ENCODE measurements around the gene ATP5F1E.

The ATP5F1E gene

GRCh38 chr20:59051666-59052185 lies 19.6 kb upstream of the ATP5F1E start:
- CTCF ChIA-PET, result no interaction called here
- no peak for DNase-seq
- 92% methylated on average over 2 of the region's 6 CpGs for WGBS (ENCODE audit: insufficient coverage)

GRCh38 chr20:59050437-59050836 lies 18.3 kb upstream of the ATP5F1E start:
- H3K4me3 ChIP-seq (ENCODE audit: control insufficient read depth in 1 of 7, extremely low read depth in 1 of 7, insufficient read depth in 4 of 7, low read depth in 2 of 7, low read length in 6 of 7), result no peak overlapping the region
- H3K9me3 ChIP-seq (ENCODE audit: control extremely low read depth in 1 of 5, control insufficient read depth in 4 of 5, insufficient read depth in 2 of 5, low read depth in 1 of 5, low read length in 4 of 5), result no peaks in the 10 kb centered on the region
- H3K4me1 ChIP-seq (ENCODE audit: control extremely low read depth in 1 of 4, control insufficient read depth in 4 of 4, insufficient read depth in 4 of 4, low read length in 3 of 4), result no peaks in the 10 kb centered on the region
- no CpG with 5 or more reads among the region's 1 CpG for WGBS (ENCODE audit: insufficient coverage)
- no peak for DNase-seq
- CTCF ChIA-PET, result interaction anchor here (1.0 to 1.5 kb wide), 2 partner anchors 10 to 38 kb away, joined by 4 read pairs; no protein-coding TSS in a partner anchor
- no peak overlapping the region for H3K27ac ChIP-seq (ENCODE audit: insufficient read depth in 1 of 2, low read depth in 1 of 2, low read length in 2 of 2, poor library complexity in 1 of 2, severe bottlenecking in 2 of 2)
- peaks cover 0 to 10% (median 2%) of the 10 kb centered on the region in 5 experiments for H3K27me3 ChIP-seq (replicated peaks in 2 of 5; ENCODE audit: control insufficient read depth in 4 of 5, insufficient read depth in 5 of 5, low read length in 4 of 5)
- H3K36me3 ChIP-seq (ENCODE audit: control insufficient read depth in 4 of 4, insufficient read depth in 4 of 4, low read length in 3 of 4), result no peaks in the 10 kb centered on the region
- POLR2A ChIA-PET, result interaction anchor here (0.6 kb wide), 1 partner anchor 26 kb away, joined by 8 read pairs; no protein-coding TSS in a partner anchor

More at GRCh38 chr20:59051666-59052185, 19.6 kb upstream of the ATP5F1E start:
- Histone ChIP-seq H3K4me3 (ENCODE audit: control insufficient read depth in 1 of 7, extremely low read depth in 1 of 7, insufficient read depth in 4 of 7, low read depth in 2 of 7, low read length in 6 of 7) (no peak overlapping the region), H3K27ac (ENCODE audit: insufficient read depth in 1 of 2, low read depth in 1 of 2, low read length in 2 of 2, poor library complexity in 1 of 2, severe bottlenecking in 2 of 2) (no peak overlapping the region), H3K27me3 (replicated peaks in 2 of 5; ENCODE audit: control insufficient read depth in 4 of 5, insufficient read depth in 5 of 5, low read length in 4 of 5) (peaks cover 0 to 10% (median 0%) of the 10 kb centered on the region in 5 experiments), H3K4me1 (ENCODE audit: control extremely low read depth in 1 of 4, control insufficient read depth in 4 of 4, insufficient read depth in 4 of 4, low read length in 3 of 4) (no peaks in the 10 kb centered on the region), H3K36me3 (ENCODE audit: control insufficient read depth in 4 of 4, insufficient read depth in 4 of 4, low read length in 3 of 4) (no peaks in the 10 kb centered on the region), H3K9me3 (ENCODE audit: control extremely low read depth in 1 of 5, control insufficient read depth in 4 of 5, insufficient read depth in 2 of 5, low read depth in 1 of 5, low read length in 4 of 5) (no peaks in the 10 kb centered on the region)
- POLR2A ChIA-PET, result no interaction called here

GRCh38 chr20:59048681-59049030 lies 16.5 kb upstream of the ATP5F1E start:
- Histone ChIP-seq H3K4me1 (ENCODE audit: control extremely low read depth in 1 of 4, control insufficient read depth in 4 of 4, insufficient read depth in 4 of 4, low read length in 3 of 4) (no peaks in the 10 kb centered on the region), H3K27me3 (replicated peaks in 2 of 5; ENCODE audit: control insufficient read depth in 4 of 5, insufficient read depth in 5 of 5, low read length in 4 of 5) (peaks cover 0 to 10% (median 2%) of the 10 kb centered on the region in 5 experiments), H3K4me3 (ENCODE audit: control insufficient read depth in 1 of 7, extremely low read depth in 1 of 7, insufficient read depth in 4 of 7, low read depth in 2 of 7, low read length in 6 of 7) (no peak overlapping the region), H3K9me3 (ENCODE audit: control extremely low read depth in 1 of 5, control insufficient read depth in 4 of 5, insufficient read depth in 2 of 5, low read depth in 1 of 5, low read length in 4 of 5) (no peaks in the 10 kb centered on the region), H3K27ac (ENCODE audit: insufficient read depth in 1 of 2, low read depth in 1 of 2, low read length in 2 of 2, poor library complexity in 1 of 2, severe bottlenecking in 2 of 2) (no peak overlapping the region), H3K36me3 (ENCODE audit: control insufficient read depth in 4 of 4, insufficient read depth in 4 of 4, low read length in 3 of 4) (no peaks in the 10 kb centered on the region)
- ChIA-PET POLR2A (no interaction called here), CTCF (no interaction called here)
- WGBS (ENCODE audit: insufficient coverage), result 100% methylated on average over 1 of the region's 2 CpGs
- DNase-seq, result no peak

GRCh38 chr20:59047938-59048680 lies 16.0 kb upstream of the ATP5F1E start:
- no peaks in the 10 kb centered on the region for H3K9me3 ChIP-seq (ENCODE audit: control extremely low read depth in 1 of 5, control insufficient read depth in 4 of 5, insufficient read depth in 2 of 5, low read depth in 1 of 5, low read length in 4 of 5)
- 96% methylated on average over 4 of the region's 5 CpGs for WGBS (ENCODE audit: insufficient coverage)
- H3K36me3 ChIP-seq (ENCODE audit: control insufficient read depth in 4 of 4, insufficient read depth in 4 of 4, low read length in 3 of 4), result no peaks in the 10 kb centered on the region
- POLR2A ChIA-PET, result no interaction called here
- no peak overlapping the region for H3K4me3 ChIP-seq (ENCODE audit: control insufficient read depth in 1 of 7, extremely low read depth in 1 of 7, insufficient read depth in 4 of 7, low read depth in 2 of 7, low read length in 6 of 7)
- peaks cover 0 to 10% (median 2%) of the 10 kb centered on the region in 5 experiments for H3K27me3 ChIP-seq (replicated peaks in 2 of 5; ENCODE audit: control insufficient read depth in 4 of 5, insufficient read depth in 5 of 5, low read length in 4 of 5)
- CTCF ChIA-PET, result no interaction called here
- DNase-seq, result peak in 1 of 3 donors; percentile 9
- H3K4me1 ChIP-seq (ENCODE audit: control extremely low read depth in 1 of 4, control insufficient read depth in 4 of 4, insufficient read depth in 4 of 4, low read length in 3 of 4), result peaks cover 0 to 3% (median 2%) of the 10 kb centered on the region in 4 experiments
- H3K27ac ChIP-seq (ENCODE audit: insufficient read depth in 1 of 2, low read depth in 1 of 2, low read length in 2 of 2, poor library complexity in 1 of 2, severe bottlenecking in 2 of 2), result no peak overlapping the region

GRCh38 chr20:59046862-59047261 lies 14.7 kb upstream of the ATP5F1E start:
- CTCF ChIA-PET, result no interaction called here
- Histone ChIP-seq H3K27ac (ENCODE audit: insufficient read depth in 1 of 2, low read depth in 1 of 2, low read length in 2 of 2, poor library complexity in 1 of 2, severe bottlenecking in 2 of 2) (no peak overlapping the region), H3K4me3 (ENCODE audit: control insufficient read depth in 1 of 7, extremely low read depth in 1 of 7, insufficient read depth in 4 of 7, low read depth in 2 of 7, low read length in 6 of 7) (no peak overlapping the region), H3K36me3 (ENCODE audit: control insufficient read depth in 4 of 4, insufficient read depth in 4 of 4, low read length in 3 of 4) (no peaks in the 10 kb centered on the region), H3K27me3 (replicated peaks in 2 of 5; ENCODE audit: control insufficient read depth in 4 of 5, insufficient read depth in 5 of 5, low read length in 4 of 5) (peaks cover 0 to 10% (median 2%) of the 10 kb centered on the region in 5 experiments), H3K9me3 (ENCODE audit: control extremely low read depth in 1 of 5, control insufficient read depth in 4 of 5, insufficient read depth in 2 of 5, low read depth in 1 of 5, low read length in 4 of 5) (no peaks in the 10 kb centered on the region), H3K4me1 (ENCODE audit: control extremely low read depth in 1 of 4, control insufficient read depth in 4 of 4, insufficient read depth in 4 of 4, low read length in 3 of 4) (peaks cover 0 to 12% (median 10%) of the 10 kb centered on the region in 4 experiments)
- no peak for DNase-seq
- WGBS (ENCODE audit: insufficient coverage), result 100% methylated on average over 1 of the region's 3 CpGs
- POLR2A ChIA-PET, result no interaction called here

- Histone ChIP-seq H3K27me3 (replicated peaks in 2 of 5; ENCODE audit: control insufficient read depth in 4 of 5, insufficient read depth in 5 of 5, low read length in 4 of 5) (peaks cover 0 to 4% (median 2%) of the 10 kb centered on the region in 5 experiments), H3K27ac (ENCODE audit: insufficient read depth in 1 of 2, low read depth in 1 of 2, low read length in 2 of 2, poor library complexity in 1 of 2, severe bottlenecking in 2 of 2) (no peak overlapping the region), H3K9me3 (ENCODE audit: control extremely low read depth in 1 of 5, control insufficient read depth in 4 of 5, insufficient read depth in 2 of 5, low read depth in 1 of 5, low read length in 4 of 5) (no peaks in the 10 kb centered on the region), H3K36me3 (ENCODE audit: control insufficient read depth in 4 of 4, insufficient read depth in 4 of 4, low read length in 3 of 4) (peaks cover 0 to 9% (median 2%) of the 10 kb centered on the region in 4 experiments), H3K4me3 (ENCODE audit: control insufficient read depth in 1 of 7, extremely low read depth in 1 of 7, insufficient read depth in 4 of 7, low read depth in 2 of 7, low read length in 6 of 7) (no peak overlapping the region), H3K4me1 (ENCODE audit: control extremely low read depth in 1 of 4, control insufficient read depth in 4 of 4, insufficient read depth in 4 of 4, low read length in 3 of 4) (peaks cover 3 to 27% (median 21%) of the 10 kb centered on the region in 4 experiments)
- ChIA-PET CTCF (interaction anchor here (1.5 kb wide), 1 partner anchor 9 kb away, joined by 3 read pairs; no protein-coding TSS in a partner anchor), POLR2A (no interaction called here)
- 92% methylated on average over 2 of the region's 3 CpGs for WGBS (ENCODE audit: insufficient coverage)
- no peak for DNase-seq
These were observed 12.7 kb upstream of the ATP5F1E start for GRCh38 chr20:59044796-59045195.

GRCh38 chr20:59044295-59044694 lies 12.2 kb upstream of the ATP5F1E start:
- Histone ChIP-seq H3K4me1 (ENCODE audit: control extremely low read depth in 1 of 4, control insufficient read depth in 4 of 4, insufficient read depth in 4 of 4, low read length in 3 of 4) (peaks cover 3 to 28% (median 23%) of the 10 kb centered on the region in 4 experiments), H3K9me3 (ENCODE audit: control extremely low read depth in 1 of 5, control insufficient read depth in 4 of 5, insufficient read depth in 2 of 5, low read depth in 1 of 5, low read length in 4 of 5) (no peaks in the 10 kb centered on the region), H3K4me3 (ENCODE audit: control insufficient read depth in 1 of 7, extremely low read depth in 1 of 7, insufficient read depth in 4 of 7, low read depth in 2 of 7, low read length in 6 of 7) (no peak overlapping the region), H3K27me3 (replicated peaks in 2 of 5; ENCODE audit: control insufficient read depth in 4 of 5, insufficient read depth in 5 of 5, low read length in 4 of 5) (peaks cover 0 to 2% (median 0%) of the 10 kb centered on the region in 5 experiments), H3K27ac (ENCODE audit: insufficient read depth in 1 of 2, low read depth in 1 of 2, low read length in 2 of 2, poor library complexity in 1 of 2, severe bottlenecking in 2 of 2) (no peak overlapping the region), H3K36me3 (ENCODE audit: control insufficient read depth in 4 of 4, insufficient read depth in 4 of 4, low read length in 3 of 4) (peaks cover 0 to 11% (median 5%) of the 10 kb centered on the region in 4 experiments)
- CTCF ChIA-PET, result interaction anchor here (2.4 kb wide), 1 partner anchor 163 kb away, joined by 7 read pairs; no protein-coding TSS in a partner anchor
- no peak for DNase-seq
- 89% methylated on average over 2 of the region's 3 CpGs for WGBS (ENCODE audit: insufficient coverage)
- POLR2A ChIA-PET, result no interaction called here
